ENCODE measurements around the gene RPL22.

Gene RPL22

DNA sequence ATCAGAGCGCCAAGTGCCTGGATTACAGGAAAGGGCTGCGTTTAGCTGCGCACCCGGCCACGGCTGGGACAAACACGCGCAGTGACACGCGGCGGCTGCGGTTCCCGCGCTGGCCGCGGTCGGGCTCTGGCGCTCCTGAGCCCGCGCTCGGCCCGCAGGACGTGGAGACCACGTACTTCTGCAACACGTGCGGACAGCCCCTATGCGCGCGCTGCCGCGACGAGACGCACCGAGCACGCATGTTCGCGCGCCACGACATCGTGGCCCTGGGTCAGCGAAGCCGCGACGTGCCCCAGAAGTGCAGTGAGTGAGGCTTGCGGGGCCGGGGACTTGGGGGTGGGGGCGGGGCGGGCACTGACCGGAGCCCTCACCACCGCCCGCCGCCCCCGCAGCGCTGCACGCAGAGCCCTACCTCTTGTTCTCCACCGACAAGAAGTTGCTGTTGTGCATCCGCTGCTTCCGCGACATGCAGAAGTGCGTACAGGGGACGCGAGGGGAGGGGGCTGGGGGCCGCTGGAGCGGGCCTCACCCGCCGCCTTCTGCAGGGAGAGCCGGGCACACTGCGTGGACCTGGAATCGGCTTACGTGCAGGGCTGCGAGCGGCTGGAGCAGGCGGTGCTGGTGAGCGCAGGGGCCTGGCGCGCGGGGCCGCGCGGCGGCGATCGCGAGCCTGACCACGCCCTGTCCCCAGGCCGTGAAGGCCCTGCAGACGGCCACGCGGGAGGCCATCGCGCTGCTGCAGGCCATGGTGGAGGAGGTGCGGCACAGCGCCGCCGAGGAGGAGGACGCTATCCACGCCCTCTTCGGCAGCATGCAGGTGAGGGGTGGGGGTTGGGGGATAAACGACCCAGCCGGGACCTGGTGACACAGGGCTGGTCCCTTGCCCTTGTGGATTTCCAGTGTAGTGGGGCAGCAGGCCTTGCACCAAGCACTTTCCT lies 9.6 kb upstream of the RPL22 start:
- no peak overlapping the region for H2AFZ ChIP-seq (ENCODE audit: low read depth)
- TF ChIP-seq, protein P1, sequence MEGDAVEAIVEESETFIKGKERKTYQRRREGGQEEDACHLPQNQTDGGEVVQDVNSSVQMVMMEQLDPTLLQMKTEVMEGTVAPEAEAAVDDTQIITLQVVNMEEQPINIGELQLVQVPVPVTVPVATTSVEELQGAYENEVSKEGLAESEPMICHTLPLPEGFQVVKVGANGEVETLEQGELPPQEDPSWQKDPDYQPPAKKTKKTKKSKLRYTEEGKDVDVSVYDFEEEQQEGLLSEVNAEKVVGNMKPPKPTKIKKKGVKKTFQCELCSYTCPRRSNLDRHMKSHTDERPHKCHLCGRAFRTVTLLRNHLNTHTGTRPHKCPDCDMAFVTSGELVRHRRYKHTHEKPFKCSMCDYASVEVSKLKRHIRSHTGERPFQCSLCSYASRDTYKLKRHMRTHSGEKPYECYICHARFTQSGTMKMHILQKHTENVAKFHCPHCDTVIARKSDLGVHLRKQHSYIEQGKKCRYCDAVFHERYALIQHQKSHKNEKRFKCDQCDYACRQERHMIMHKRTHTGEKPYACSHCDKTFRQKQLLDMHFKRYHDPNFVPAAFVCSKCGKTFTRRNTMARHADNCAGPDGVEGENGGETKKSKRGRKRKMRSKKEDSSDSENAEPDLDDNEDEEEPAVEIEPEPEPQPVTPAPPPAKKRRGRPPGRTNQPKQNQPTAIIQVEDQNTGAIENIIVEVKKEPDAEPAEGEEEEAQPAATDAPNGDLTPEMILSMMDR (conservative IDR thresholded peaks at IDR 0.05; ENCODE audit: low read depth, low read length): no peak
- no peak overlapping the region for H3K27ac ChIP-seq
- no peaks in the 10 kb centered on the region for H3K36me3 ChIP-seq (ENCODE audit: insufficient read depth)
- no peaks in the 10 kb centered on the region for H3K27me3 ChIP-seq (ENCODE audit: insufficient read depth, low read depth)
- H3K4me1 ChIP-seq (ENCODE audit: low read depth, poor library complexity, severe bottlenecking): peaks cover 18% of the 10 kb centered on the region
- H3K9ac ChIP-seq: no peak overlapping the region
- no peak overlapping the region for H3K4me2 ChIP-seq
- H3K4me3 ChIP-seq (IDR thresholded peaks at IDR 0.05; ENCODE audit: insufficient read depth, low read depth, low read length): no peak overlapping the region
- H3K79me2 ChIP-seq (ENCODE audit: insufficient read depth, low read depth): peaks cover 10% of the 10 kb centered on the region; the same call in 1 of the 2 replicates
- no peaks in the 10 kb centered on the region for H4K20me1 ChIP-seq (ENCODE audit: insufficient read depth)

GRCh38 chr1:6207921-6208320 lies 8.5 kb upstream of the RPL22 start:
- Histone ChIP-seq H3K4me2 (no peak overlapping the region), H2AFZ (ENCODE audit: low read depth) (no peak overlapping the region), H3K4me1 (ENCODE audit: low read depth, poor library complexity, severe bottlenecking) (peaks cover 18% of the 10 kb centered on the region), H3K27ac (no peak overlapping the region), H3K9ac (no peak overlapping the region), H3K27me3 (ENCODE audit: insufficient read depth, low read depth) (no peaks in the 10 kb centered on the region), H4K20me1 (ENCODE audit: insufficient read depth) (no peaks in the 10 kb centered on the region), H3K36me3 (ENCODE audit: insufficient read depth) (no peaks in the 10 kb centered on the region), H3K79me2 (ENCODE audit: insufficient read depth, low read depth) (peaks cover 10% of the 10 kb centered on the region; the same call in 1 of the 2 replicates), H3K4me3 (IDR thresholded peaks at IDR 0.05; ENCODE audit: insufficient read depth, low read depth, low read length) (no peak overlapping the region)
- TF ChIP-seq, protein P1 (conservative IDR thresholded peaks at IDR 0.05; ENCODE audit: low read depth, low read length): no peak

DNA sequence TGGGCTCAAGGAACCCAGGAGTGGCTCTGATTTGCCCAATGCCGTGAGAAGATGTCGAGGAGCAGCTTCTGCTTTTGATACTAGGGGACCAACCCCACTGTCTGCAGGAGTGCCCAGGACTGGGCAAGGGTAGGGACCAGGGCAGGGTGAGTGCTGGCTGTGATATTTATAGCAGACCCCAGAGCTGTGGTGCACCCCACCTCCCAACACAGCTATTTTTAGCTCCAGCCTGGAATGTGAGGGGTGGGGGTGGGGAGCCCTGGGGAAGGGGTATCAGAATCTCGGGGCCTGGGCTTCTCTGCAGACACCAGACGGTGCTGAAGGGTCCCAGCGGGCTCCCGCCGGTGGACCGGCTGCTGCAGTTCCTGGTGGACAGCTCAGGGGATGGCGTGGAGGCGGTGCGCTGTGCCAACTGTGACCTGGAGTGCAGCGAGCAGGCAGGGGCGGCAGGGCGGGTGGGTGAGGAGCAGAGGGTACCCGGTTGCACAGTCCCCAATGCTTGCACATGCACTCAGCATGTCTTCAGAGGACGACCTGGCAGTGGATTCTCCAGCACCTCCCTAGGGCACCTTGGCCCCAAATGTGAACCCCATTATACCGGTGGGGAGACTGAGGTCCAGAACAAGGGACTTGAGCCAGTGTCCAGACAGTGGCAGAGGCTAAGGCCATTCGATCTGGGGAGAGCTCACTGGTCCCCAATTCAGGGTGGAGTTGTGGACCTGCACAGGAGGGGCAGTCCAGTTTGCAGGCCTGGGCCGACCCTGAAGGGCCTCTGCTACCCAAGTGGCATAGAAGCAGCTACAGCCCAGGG lies 7.9 kb upstream of the RPL22 start:
- Histone ChIP-seq H2AFZ (ENCODE audit: low read depth) (no peak overlapping the region), H4K20me1 (ENCODE audit: insufficient read depth) (no peaks in the 10 kb centered on the region), H3K27me3 (ENCODE audit: insufficient read depth, low read depth) (no peaks in the 10 kb centered on the region), H3K4me3 (IDR thresholded peaks at IDR 0.05; ENCODE audit: insufficient read depth, low read depth, low read length) (no peak overlapping the region), H3K36me3 (ENCODE audit: insufficient read depth) (no peaks in the 10 kb centered on the region), H3K4me2 (peak overlapping the region; percentile 83), H3K79me2 (ENCODE audit: insufficient read depth, low read depth) (peaks cover 10% of the 10 kb centered on the region; the same call in 1 of the 2 replicates), H3K4me1 (ENCODE audit: low read depth, poor library complexity, severe bottlenecking) (peaks cover 18% of the 10 kb centered on the region), H3K9ac (no peak overlapping the region), H3K27ac (no peak overlapping the region)
- TF ChIP-seq, protein P1 (conservative IDR thresholded peaks at IDR 0.05; ENCODE audit: low read depth, low read length): no peak

DNA sequence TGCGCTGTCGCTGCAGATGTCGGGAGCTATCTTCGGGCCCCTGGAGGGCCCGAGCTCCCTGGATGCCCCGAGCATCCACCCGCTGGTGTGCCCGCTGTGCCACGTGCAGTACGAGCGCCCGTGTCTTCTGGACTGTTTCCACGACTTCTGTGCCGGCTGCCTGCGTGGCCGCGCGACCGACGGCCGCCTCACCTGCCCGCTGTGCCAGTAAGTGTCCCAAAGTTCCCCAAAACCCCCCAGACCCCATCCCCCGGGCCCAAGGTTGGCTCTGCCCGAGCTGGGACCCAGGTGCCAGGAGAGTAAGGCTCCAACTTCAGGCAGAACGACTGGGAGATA lies 7.1 kb upstream of the RPL22 start:
- peak overlapping the region; percentile 95 for H2AFZ ChIP-seq (ENCODE audit: low read depth)
- H3K79me2 ChIP-seq (ENCODE audit: insufficient read depth, low read depth): peaks cover 10% of the 10 kb centered on the region; the same call in 1 of the 2 replicates

More for the DNA sequence above, 7.1 kb upstream of the RPL22 start:
- TF ChIP-seq, protein P1 (conservative IDR thresholded peaks at IDR 0.05; ENCODE audit: low read depth, low read length): no peak
- Histone ChIP-seq H3K27me3 (ENCODE audit: insufficient read depth, low read depth) (no peaks in the 10 kb centered on the region), H4K20me1 (ENCODE audit: insufficient read depth) (no peaks in the 10 kb centered on the region), H3K4me3 (IDR thresholded peaks at IDR 0.05; ENCODE audit: insufficient read depth, low read depth, low read length) (peak overlapping the region; percentile 74), H3K4me2 (peak overlapping the region; percentile 83), H3K4me1 (ENCODE audit: low read depth, poor library complexity, severe bottlenecking) (peaks cover 18% of the 10 kb centered on the region), H3K27ac (peak overlapping the region; percentile 66), H3K36me3 (ENCODE audit: insufficient read depth) (no peaks in the 10 kb centered on the region), H3K9ac (peak overlapping the region; percentile 73)

Data from KMS-11 (cell line).